H1 (cell line): Measurements from ENCODE around the gene LYRM7. TPM values are rescaled to one million over a fixed set of nuclear protein-coding genes. Genes with fewer than 3 reads are reported as not detected.
A peak's percentile ranks its signal among the peaks of the same experiment; 100 is the strongest.

Experiments used
- CTCF ChIA-PET: fragments of 300-600 bp; sonication (Branson Sonifier 250); formaldehyde crosslinking; loops from one replicate; lab custom pipeline; 2021; ENCODE audit not compliant: partially characterized antibody; lab: Charles Lee
- POLR2A ChIA-PET: fragments of 300-600 bp; sonication (Branson Sonifier 250); formaldehyde crosslinking; loops from one replicate; lab custom pipeline; 2021; ENCODE audit warnings: inconsistent platforms; ENCODE audit not compliant: partially characterized antibody; lab: Charles Lee
- DNase-seq, 2 experiments: peaks; one replicate each; pipeline versions ENCODE4 v3.0.0 to v3.0.0-alpha.2; 2010 to 2022; ENCODE audit warnings: low spot score in 2 of 2, low read depth in 1 of 2, mixed read lengths in 1 of 2
- FAIRE-seq: peaks from 2 replicates; lab custom pipeline; 2011; peaks lifted over from hg19 to GRCh38; lab: Jason Lieb, UNC
- H2AFZ ChIP-seq: 2 replicates; pipeline ENCODE4 v1.8.1; 2012; ENCODE audit warnings: low read length, inconsistent platforms
- H2AK5ac ChIP-seq: 2 replicates; pipeline ENCODE4 v1.6.1; 2013; ENCODE audit warnings: low read depth, low read length
- H2BK120ac ChIP-seq: replicated peaks from 2 replicates; pipeline ENCODE3; 2013; ENCODE audit warnings: low read depth, low read length, inconsistent platforms
- H2BK12ac ChIP-seq: 2 replicates; pipeline ENCODE4 v1.6.1; 2013; ENCODE audit warnings: low read depth, low read length
- H2BK15ac ChIP-seq: 2 replicates; pipeline ENCODE4 v1.6.1; 2013; ENCODE audit warnings: low read length
- H2BK20ac ChIP-seq: 2 replicates; pipeline ENCODE4 v1.6.1; 2013; ENCODE audit warnings: low read length
- H2BK5ac ChIP-seq: 2 replicates; pipeline ENCODE4 v1.6.1; 2013; ENCODE audit warnings: low read depth, low read length
- H3K14ac ChIP-seq: 2 replicates; pipeline ENCODE4 v1.6.1; 2013; ENCODE audit warnings: inconsistent platforms; ENCODE audit not compliant: insufficient read length
- H3K18ac ChIP-seq: 2 replicates; pipeline ENCODE4 v1.6.1; 2013; ENCODE audit warnings: low read length; ENCODE audit errors: extremely low read depth
- H3K23ac ChIP-seq: 2 replicates; pipeline ENCODE4 v1.6.1; 2013; ENCODE audit warnings: inconsistent platforms; ENCODE audit not compliant: insufficient read length
- H3K23me2 ChIP-seq: 2 replicates; pipeline ENCODE4 v1.6.1; 2013; ENCODE audit warnings: low read depth, low read length
- H3K27ac ChIP-seq: 2 replicates; pipeline ENCODE4 v1.6.1; 2011; ENCODE audit warnings: low read depth, low read length, inconsistent platforms
- H3K27me3 ChIP-seq, 4 experiments: replicated peaks in 1 of 4; 1 replicate in 1 of 4; 2 replicates in 3 of 4; pipeline versions ENCODE4 v1.6.1 to v1.8.1; 2011 to 2013; ENCODE audit warnings: low read length in 3 of 4, mild to moderate bottlenecking in 3 of 4, inconsistent platforms in 2 of 4, mixed read lengths in 2 of 4, moderate library complexity in 1 of 4; ENCODE audit not compliant: control insufficient read depth in 3 of 4, insufficient read depth in 3 of 4; ENCODE audit errors: extremely low read depth in 1 of 4
- H3K36me3 ChIP-seq, 4 experiments: 2 replicates each; pipeline versions ENCODE4 v1.6.1 to v1.8.1; 2011 to 2013; ENCODE audit warnings: mild to moderate bottlenecking in 4 of 4, low read length in 3 of 4, moderate library complexity in 2 of 4, control low read depth in 1 of 4, inconsistent platforms in 1 of 4; ENCODE audit not compliant: insufficient read depth in 4 of 4, control insufficient read depth in 2 of 4
- H3K4ac ChIP-seq: replicated peaks from 2 replicates; pipeline ENCODE3; 2013; ENCODE audit warnings: low read length, low read depth, mixed read lengths, inconsistent platforms; ENCODE audit not compliant: insufficient read length
- H3K4me1 ChIP-seq, 4 experiments: replicated peaks in 1 of 4; 1 replicate in 1 of 4; 2 replicates in 3 of 4; pipeline versions ENCODE4 v1.6.1 to v1.8.1; 2011 to 2013; ENCODE audit warnings: low read length in 3 of 4, inconsistent platforms in 2 of 4, mixed read lengths in 1 of 4; ENCODE audit not compliant: insufficient read depth in 4 of 4, control insufficient read depth in 3 of 4
- H3K4me2 ChIP-seq, 2 experiments: 2 replicates each; pipeline versions ENCODE4 v1.6.1 to v1.8.1; 2011 to 2013; ENCODE audit warnings: low read depth in 2 of 2, low read length in 2 of 2, control low read depth in 1 of 2, inconsistent platforms in 1 of 2, mild to moderate bottlenecking in 1 of 2; ENCODE audit not compliant: insufficient read depth in 1 of 2
- H3K4me3 ChIP-seq, 4 experiments: fragments of 200-600, 300-600 bp in 1 of 4; sonication (generic), shearing (Covaris generic), sonication (Bioruptor Twin) in 1 of 4; 2 replicates each; pipeline versions ENCODE4 v1.5.1 to v1.8.1; 2011 to 2016; ENCODE audit warnings: low read length in 4 of 4, low read depth in 3 of 4, control low read depth in 2 of 4, inconsistent platforms in 2 of 4, mild to moderate bottlenecking in 2 of 4, mixed read lengths in 1 of 4, moderate library complexity in 1 of 4; ENCODE audit not compliant: insufficient read depth in 2 of 4; ENCODE audit errors: extremely low read depth in 1 of 4
- H3K56ac ChIP-seq: replicated peaks from 2 replicates; pipeline ENCODE3; 2013; ENCODE audit warnings: low read depth, mild to moderate bottlenecking, mixed read lengths, low read length, inconsistent platforms; ENCODE audit not compliant: insufficient read length
- H3K79me1 ChIP-seq: 2 replicates; pipeline ENCODE4 v1.6.1; 2013; ENCODE audit warnings: low read depth, low read length, control low read depth
- H3K79me2 ChIP-seq, 2 experiments: 2 replicates each; pipeline versions ENCODE4 v1.6.1 to v1.8.1; 2012 to 2013; ENCODE audit warnings: low read length in 2 of 2, mild to moderate bottlenecking in 2 of 2, inconsistent platforms in 1 of 2; ENCODE audit not compliant: insufficient read depth in 2 of 2, control insufficient read depth in 1 of 2
- H3K9ac ChIP-seq, 4 experiments: replicated peaks in 1 of 4; 1 replicate in 1 of 4; 2 replicates in 3 of 4; pipeline versions ENCODE4 v1.6.1 to v1.8.1; 2011 to 2013; ENCODE audit warnings: low read depth in 3 of 4, low read length in 3 of 4, control low read depth in 2 of 4, mild to moderate bottlenecking in 2 of 4, moderate library complexity in 2 of 4, inconsistent platforms in 1 of 4; ENCODE audit errors: extremely low read depth in 1 of 4
- H3K9me3 ChIP-seq, 2 experiments: 2 replicates each; pipeline versions ENCODE4 v1.6.1 to v1.8.1; 2012 to 2013; ENCODE audit warnings: mild to moderate bottlenecking in 2 of 2, moderate library complexity in 2 of 2, control low read depth in 1 of 2, inconsistent platforms in 1 of 2, low read depth in 1 of 2, low read length in 1 of 2, mixed read lengths in 1 of 2; ENCODE audit not compliant: insufficient read depth in 2 of 2
- H4K20me1 ChIP-seq, 2 experiments: replicated peaks in 1 of 2; 2 replicates each; pipeline versions ENCODE3 to v1.8.1; 2011 to 2013; ENCODE audit warnings: inconsistent platforms in 2 of 2, low read length in 2 of 2, mild to moderate bottlenecking in 1 of 2; ENCODE audit not compliant: insufficient read depth in 2 of 2, control insufficient read depth in 1 of 2
- H4K5ac ChIP-seq: 2 replicates; pipeline ENCODE4 v1.6.1; 2013; ENCODE audit warnings: low read length, low read depth, mixed read lengths, inconsistent platforms; ENCODE audit not compliant: insufficient read length
- H4K8ac ChIP-seq: 2 replicates; pipeline ENCODE4 v1.8.0; 2013; ENCODE audit warnings: mild to moderate bottlenecking, moderate library complexity, low read length, inconsistent platforms; ENCODE audit not compliant: insufficient read depth; ENCODE audit errors: extremely low read depth
- H4K91ac ChIP-seq: replicated peaks from 2 replicates; pipeline ENCODE3; 2013; ENCODE audit warnings: low read length, mixed read lengths, inconsistent platforms; ENCODE audit not compliant: insufficient read length
- CEBPB ChIP-seq: IDR thresholded peaks from 2 replicates; pipeline ENCODE4 v1.6.1; 2012; ENCODE audit warnings: low read depth, low read length
- HDAC6 ChIP-seq: IDR thresholded peaks from one replicate; pipeline ENCODE4 v1.7.1; 2012; ENCODE audit warnings: low read depth, mild to moderate bottlenecking, inconsistent platforms, low read length, moderate library complexity
- MAFK ChIP-seq: IDR thresholded peaks from 2 replicates; pipeline ENCODE4 v1.6.1; 2012; ENCODE audit warnings: low read depth, mild to moderate bottlenecking, improper control_type of control experiment, low read length
- SIRT6 ChIP-seq: IDR thresholded peaks from one replicate; pipeline ENCODE4 v1.7.1; 2012; ENCODE audit warnings: low read length, inconsistent platforms
- WGBS, 2 experiments: shearing (Covaris generic) in 1 of 2; methylation state at CpG; one replicate each; pipeline versions ENCODE4 v1.1.6 to v1.1.7; 2013 to 2015; ENCODE audit warnings: low lambda C conversion rate in 2 of 2, mixed read lengths in 2 of 2, inconsistent platforms in 1 of 2, low coverage in 1 of 2, missing lambda C conversion rate in 1 of 2; ENCODE audit not compliant: insufficient replicate concordance in 2 of 2, insufficient coverage in 1 of 2, insufficient read length in 1 of 2; ENCODE audit errors: extremely low coverage in 1 of 2, missing lambda C conversion rate in 1 of 2; 5-methylcytosine and 5-hydroxymethylcytosine counted together
- polyA plus RNA-seq, 7 experiments: library from polyadenylated mRNA; depleted of rRNA in 3 of 7; stranded (reverse) in 5 of 7; unstranded in 2 of 7; fragments of >200 nt in 5 of 7; fragments of 200-250 nt in 2 of 7; gene quantifications; 1 replicate in 5 of 7; 2 replicates in 1 of 7; 4 replicates in 1 of 7; pipeline versions ENCODE4 v1.2.1 to v1.2.3, GENCODE V29; 2011 to 2013; ENCODE audit warnings: missing spikeins in 2 of 7, mixed read lengths in 2 of 7
- total RNA-seq: library from RNA; stranded (reverse); fragmentation: NEBNext Ultra II Directional; extraction: Animal tissue kit (Norgen Biotek cat#: 25700); gene quantifications from 2 replicates; pipeline ENCODE4 v1.2.1, GENCODE V29; 2021
- TF ChIP-seq, protein P1 (sequence below), 3 experiments: IDR thresholded peaks; 1 replicate in 2 of 3; 2 replicates in 1 of 3; pipeline versions ENCODE4 v1.5.1 to v1.6.1; 2011; ENCODE audit warnings: low read length in 3 of 3, mild to moderate bottlenecking in 3 of 3, inconsistent platforms in 2 of 3, low read depth in 1 of 3, moderate library complexity in 1 of 3; ENCODE audit not compliant: insufficient read depth in 1 of 3; ENCODE audit errors: control extremely low read depth in 1 of 3

Gene LYRM7
- total and polyA plus RNA-seq, 2 of the 8 experiments (the other 6 are each of a cell fraction or from before 2014, with no cell fraction given) = 1.9 to 12.6 TPM

DNA sequence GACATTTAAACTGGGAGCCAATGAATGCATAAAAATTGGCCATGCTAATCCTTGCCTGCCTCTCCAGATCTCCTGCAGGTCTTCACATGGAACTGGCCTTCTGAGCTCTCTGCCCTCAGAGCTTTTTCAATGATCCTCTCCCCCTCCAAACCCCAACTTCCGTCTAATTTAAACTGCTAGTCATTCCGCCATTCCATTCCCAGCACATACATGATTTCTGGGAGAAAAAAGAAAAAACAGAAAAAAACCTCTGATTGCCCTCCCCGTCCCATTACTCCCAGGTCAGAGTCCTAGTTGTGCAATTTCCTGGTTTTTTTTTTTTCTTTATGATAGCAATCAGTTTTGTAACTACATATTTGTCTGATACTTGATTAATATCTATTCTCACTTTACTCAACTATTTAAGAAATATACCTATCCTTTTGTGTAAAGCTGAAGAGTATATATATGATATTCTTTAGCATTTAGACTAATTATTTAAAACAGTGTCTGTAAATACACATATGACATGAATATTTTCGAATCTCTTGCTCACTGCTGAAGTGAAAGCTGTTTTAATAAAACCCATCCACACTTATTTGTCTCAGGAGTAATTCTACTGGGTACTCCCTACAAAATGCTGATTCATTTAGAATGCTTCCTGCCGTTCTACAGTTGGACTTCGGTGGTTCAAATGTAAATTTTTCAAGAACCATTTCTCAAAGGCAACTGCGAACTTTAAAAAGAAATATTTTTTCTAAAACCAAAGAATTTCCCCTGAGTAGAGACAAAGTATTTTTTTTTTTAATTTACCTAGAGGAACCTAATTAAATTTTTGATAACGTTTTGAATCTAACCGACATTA is 7.2 kb upstream of the LYRM7 start:
- H4K20me1 ChIP-seq = peaks cover 2 to 5% of the 10 kb centered on the region in 2 experiments
- no peak for FAIRE-seq
- no peak overlapping the region for H3K14ac ChIP-seq
- H2BK5ac ChIP-seq = no peak overlapping the region
- WGBS, 2 experiments = 26% methylated on average over 9 of the region's 9 CpGs; no CpG with 5 or more reads in 1 of the 2 experiments
- peaks cover 0 to 1% (median 0%) of the 10 kb centered on the region in 4 experiments; a peak in 1 of 7 replicates for H3K4me1 ChIP-seq
- TF ChIP-seq, protein P1, sequence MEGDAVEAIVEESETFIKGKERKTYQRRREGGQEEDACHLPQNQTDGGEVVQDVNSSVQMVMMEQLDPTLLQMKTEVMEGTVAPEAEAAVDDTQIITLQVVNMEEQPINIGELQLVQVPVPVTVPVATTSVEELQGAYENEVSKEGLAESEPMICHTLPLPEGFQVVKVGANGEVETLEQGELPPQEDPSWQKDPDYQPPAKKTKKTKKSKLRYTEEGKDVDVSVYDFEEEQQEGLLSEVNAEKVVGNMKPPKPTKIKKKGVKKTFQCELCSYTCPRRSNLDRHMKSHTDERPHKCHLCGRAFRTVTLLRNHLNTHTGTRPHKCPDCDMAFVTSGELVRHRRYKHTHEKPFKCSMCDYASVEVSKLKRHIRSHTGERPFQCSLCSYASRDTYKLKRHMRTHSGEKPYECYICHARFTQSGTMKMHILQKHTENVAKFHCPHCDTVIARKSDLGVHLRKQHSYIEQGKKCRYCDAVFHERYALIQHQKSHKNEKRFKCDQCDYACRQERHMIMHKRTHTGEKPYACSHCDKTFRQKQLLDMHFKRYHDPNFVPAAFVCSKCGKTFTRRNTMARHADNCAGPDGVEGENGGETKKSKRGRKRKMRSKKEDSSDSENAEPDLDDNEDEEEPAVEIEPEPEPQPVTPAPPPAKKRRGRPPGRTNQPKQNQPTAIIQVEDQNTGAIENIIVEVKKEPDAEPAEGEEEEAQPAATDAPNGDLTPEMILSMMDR (IDR thresholded peaks at IDR 0.05; ENCODE audit: control extremely low read depth in 1 of 3, insufficient read depth in 1 of 3, low read depth in 1 of 3, low read length in 3 of 3) = no peak
- TF ChIP-seq SIRT6 (no peak), CEBPB (no peak), MAFK (peak; percentile 60; the same call in 1 of the 2 replicates), HDAC6 (no peak)
- CTCF ChIA-PET = interaction anchor here (0.6 to 1.7 kb wide), 4 partner anchors 16 to 219 kb away, joined by 3 to 4 read pairs (median 4); no protein-coding TSS in a partner anchor
- H3K23ac ChIP-seq = no peak overlapping the region
- H3K4ac ChIP-seq = peak overlapping the region; percentile 21
- no peak for DNase-seq
- H3K4me3 ChIP-seq = peak overlapping the region; percentile 87 to 99 (median 91)
- H2BK15ac ChIP-seq = no peak overlapping the region
- no peak overlapping the region for H4K91ac ChIP-seq
- H4K5ac ChIP-seq = peak overlapping the region; percentile 81
- peaks cover 2 to 42% (median 30%) of the 10 kb centered on the region in 4 experiments for H3K36me3 ChIP-seq
- H3K56ac ChIP-seq = no peak overlapping the region
- no peak overlapping the region for H3K27ac ChIP-seq
- no peaks in the 10 kb centered on the region for H3K27me3 ChIP-seq
- H4K8ac ChIP-seq = no peak overlapping the region
- H2BK20ac ChIP-seq = no peak overlapping the region
- no peak overlapping the region for H2AK5ac ChIP-seq
- peaks cover 2% of the 10 kb centered on the region; the same call in 1 of the 2 replicates for H3K23me2 ChIP-seq
- no peak overlapping the region for H2AFZ ChIP-seq
- no peak overlapping the region for H2BK12ac ChIP-seq
- POLR2A ChIA-PET = interaction anchor here (0.8 to 1.1 kb wide), 3 partner anchors 11 to 239 kb away, joined by 3 to 4 read pairs (median 3); no protein-coding TSS in a partner anchor
- no peak overlapping the region for H3K18ac ChIP-seq
- H3K9me3 ChIP-seq = no peaks in the 10 kb centered on the region
- no peaks in the 10 kb centered on the region; the same call in 1 of the 2 replicates for H3K79me1 ChIP-seq
- no peak overlapping the region for H2BK120ac ChIP-seq
- H3K9ac ChIP-seq = peak overlapping the region in 2 of 4 experiments; percentile 24 to 86; a peak in 2 of 7 replicates
- H3K4me2 ChIP-seq = peak overlapping the region; percentile 72 to 76
- peaks cover 0 to 30% of the 10 kb centered on the region in 2 experiments; a peak in 2 of 4 replicates for H3K79me2 ChIP-seq
